ENCODE measurements around the gene IQGAP2.

The IQGAP2 gene

DNA sequence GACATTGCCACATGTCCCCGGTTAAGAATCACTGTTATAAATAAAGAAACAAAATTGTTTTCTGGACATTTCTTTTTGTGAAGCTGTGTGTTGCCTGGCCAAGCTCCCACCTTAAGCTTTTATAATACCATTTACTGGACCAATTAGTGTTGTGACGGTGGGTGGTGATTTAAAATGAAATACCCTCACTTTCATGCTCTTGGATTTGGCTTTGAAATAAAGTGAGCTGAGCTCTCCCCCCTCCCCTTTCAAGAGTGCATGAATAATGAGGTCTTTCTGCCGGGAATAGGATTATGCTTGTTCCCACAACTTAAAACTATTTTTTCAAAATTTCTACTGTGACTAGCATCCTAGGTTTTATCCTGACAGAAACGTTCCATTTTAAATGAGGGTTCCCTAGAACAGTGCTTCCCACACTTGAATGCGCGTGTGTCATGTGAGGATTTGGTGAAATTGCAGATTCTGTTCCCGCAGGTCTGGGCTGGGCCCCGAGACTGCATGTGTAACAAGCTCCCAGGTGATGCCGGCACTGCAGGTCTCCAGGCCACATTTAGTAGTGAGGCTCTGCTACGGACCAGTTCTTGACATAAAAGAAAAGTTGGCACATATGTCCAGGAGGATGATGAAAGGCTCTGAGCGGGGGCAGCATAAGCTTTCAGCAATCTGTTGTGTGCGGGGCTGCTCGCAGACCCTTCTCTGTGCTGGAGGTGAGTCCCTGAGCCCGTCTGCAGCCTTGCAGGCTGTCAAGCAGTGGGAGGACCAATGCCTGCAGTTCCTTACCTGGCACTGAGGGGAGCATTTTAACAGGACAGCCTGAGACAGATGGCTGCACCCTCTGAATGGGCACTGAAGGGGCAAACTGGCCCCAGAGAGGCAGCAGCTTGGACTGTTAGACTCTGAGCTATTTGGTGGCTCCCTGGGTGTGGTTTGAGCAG is 24.4 kb downstream of the IQGAP2 start:
- Histone ChIP-seq H3K27ac (ENCODE audit: extremely low read depth, low read depth, low read length) (no peak overlapping the region), H3K4me3 (ENCODE audit: low read depth, low read length) (no peak overlapping the region), H3K36me3 (ENCODE audit: control insufficient read depth in 2 of 2, insufficient read depth in 1 of 2, low read length in 2 of 2) (no peaks in the 10 kb centered on the region), H3K4me1 (ENCODE audit: control insufficient read depth, insufficient read depth, low read length) (no peaks in the 10 kb centered on the region), H3K9me3 (ENCODE audit: control insufficient read depth, insufficient read depth, low read depth, low read length) (no peaks in the 10 kb centered on the region)
- ChIA-PET POLR2A (no interaction called here), CTCF (interaction anchor here (0.6 to 0.7 kb wide), 2 partner anchors 24 to 25 kb away, joined by 3 read pairs; partner anchors contain the start of gene IQGAP2)
- TF ChIP-seq, protein P1, sequence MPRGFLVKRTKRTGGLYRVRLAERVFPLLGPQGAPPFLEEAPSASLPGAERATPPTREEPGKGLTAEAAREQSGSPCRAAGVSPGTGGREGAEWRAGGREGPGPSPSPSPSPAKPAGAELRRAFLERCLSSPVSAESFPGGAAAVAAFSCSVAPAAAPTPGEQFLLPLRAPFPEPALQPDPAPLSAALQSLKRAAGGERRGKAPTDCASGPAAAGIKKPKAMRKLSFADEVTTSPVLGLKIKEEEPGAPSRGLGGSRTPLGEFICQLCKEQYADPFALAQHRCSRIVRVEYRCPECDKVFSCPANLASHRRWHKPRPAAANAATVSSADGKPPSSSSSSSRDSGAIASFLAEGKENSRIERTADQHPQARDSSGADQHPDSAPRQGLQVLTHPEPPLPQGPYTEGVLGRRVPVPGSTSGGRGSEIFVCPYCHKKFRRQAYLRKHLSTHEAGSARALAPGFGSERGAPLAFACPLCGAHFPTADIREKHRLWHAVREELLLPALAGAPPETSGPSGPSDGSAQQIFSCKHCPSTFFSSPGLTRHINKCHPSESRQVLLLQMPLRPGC (tag by site-specific recombination; IDR thresholded peaks at IDR 0.05): no peak
- TF ChIP-seq, protein P2, sequence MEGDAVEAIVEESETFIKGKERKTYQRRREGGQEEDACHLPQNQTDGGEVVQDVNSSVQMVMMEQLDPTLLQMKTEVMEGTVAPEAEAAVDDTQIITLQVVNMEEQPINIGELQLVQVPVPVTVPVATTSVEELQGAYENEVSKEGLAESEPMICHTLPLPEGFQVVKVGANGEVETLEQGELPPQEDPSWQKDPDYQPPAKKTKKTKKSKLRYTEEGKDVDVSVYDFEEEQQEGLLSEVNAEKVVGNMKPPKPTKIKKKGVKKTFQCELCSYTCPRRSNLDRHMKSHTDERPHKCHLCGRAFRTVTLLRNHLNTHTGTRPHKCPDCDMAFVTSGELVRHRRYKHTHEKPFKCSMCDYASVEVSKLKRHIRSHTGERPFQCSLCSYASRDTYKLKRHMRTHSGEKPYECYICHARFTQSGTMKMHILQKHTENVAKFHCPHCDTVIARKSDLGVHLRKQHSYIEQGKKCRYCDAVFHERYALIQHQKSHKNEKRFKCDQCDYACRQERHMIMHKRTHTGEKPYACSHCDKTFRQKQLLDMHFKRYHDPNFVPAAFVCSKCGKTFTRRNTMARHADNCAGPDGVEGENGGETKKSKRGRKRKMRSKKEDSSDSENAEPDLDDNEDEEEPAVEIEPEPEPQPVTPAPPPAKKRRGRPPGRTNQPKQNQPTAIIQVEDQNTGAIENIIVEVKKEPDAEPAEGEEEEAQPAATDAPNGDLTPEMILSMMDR (tag by site-specific recombination; IDR thresholded peaks at IDR 0.05): no peak
- TF ChIP-seq, protein P3, sequence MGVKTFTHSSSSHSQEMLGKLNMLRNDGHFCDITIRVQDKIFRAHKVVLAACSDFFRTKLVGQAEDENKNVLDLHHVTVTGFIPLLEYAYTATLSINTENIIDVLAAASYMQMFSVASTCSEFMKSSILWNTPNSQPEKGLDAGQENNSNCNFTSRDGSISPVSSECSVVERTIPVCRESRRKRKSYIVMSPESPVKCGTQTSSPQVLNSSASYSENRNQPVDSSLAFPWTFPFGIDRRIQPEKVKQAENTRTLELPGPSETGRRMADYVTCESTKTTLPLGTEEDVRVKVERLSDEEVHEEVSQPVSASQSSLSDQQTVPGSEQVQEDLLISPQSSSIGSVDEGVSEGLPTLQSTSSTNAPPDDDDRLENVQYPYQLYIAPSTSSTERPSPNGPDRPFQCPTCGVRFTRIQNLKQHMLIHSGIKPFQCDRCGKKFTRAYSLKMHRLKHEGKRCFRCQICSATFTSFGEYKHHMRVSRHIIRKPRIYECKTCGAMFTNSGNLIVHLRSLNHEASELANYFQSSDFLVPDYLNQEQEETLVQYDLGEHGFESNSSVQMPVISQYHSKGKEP (tag by site-specific recombination; IDR thresholded peaks at IDR 0.05): no peak
- TF ChIP-seq, protein P4, sequence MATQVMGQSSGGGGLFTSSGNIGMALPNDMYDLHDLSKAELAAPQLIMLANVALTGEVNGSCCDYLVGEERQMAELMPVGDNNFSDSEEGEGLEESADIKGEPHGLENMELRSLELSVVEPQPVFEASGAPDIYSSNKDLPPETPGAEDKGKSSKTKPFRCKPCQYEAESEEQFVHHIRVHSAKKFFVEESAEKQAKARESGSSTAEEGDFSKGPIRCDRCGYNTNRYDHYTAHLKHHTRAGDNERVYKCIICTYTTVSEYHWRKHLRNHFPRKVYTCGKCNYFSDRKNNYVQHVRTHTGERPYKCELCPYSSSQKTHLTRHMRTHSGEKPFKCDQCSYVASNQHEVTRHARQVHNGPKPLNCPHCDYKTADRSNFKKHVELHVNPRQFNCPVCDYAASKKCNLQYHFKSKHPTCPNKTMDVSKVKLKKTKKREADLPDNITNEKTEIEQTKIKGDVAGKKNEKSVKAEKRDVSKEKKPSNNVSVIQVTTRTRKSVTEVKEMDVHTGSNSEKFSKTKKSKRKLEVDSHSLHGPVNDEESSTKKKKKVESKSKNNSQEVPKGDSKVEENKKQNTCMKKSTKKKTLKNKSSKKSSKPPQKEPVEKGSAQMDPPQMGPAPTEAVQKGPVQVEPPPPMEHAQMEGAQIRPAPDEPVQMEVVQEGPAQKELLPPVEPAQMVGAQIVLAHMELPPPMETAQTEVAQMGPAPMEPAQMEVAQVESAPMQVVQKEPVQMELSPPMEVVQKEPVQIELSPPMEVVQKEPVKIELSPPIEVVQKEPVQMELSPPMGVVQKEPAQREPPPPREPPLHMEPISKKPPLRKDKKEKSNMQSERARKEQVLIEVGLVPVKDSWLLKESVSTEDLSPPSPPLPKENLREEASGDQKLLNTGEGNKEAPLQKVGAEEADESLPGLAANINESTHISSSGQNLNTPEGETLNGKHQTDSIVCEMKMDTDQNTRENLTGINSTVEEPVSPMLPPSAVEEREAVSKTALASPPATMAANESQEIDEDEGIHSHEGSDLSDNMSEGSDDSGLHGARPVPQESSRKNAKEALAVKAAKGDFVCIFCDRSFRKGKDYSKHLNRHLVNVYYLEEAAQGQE (tag by site-specific recombination; IDR thresholded peaks at IDR 0.05): no peak
- TF ChIP-seq ZNF114 (tag by site-specific recombination; IDR thresholded peaks at IDR 0.05) (no peak), ZNF292 (tag by site-specific recombination; IDR thresholded peaks at IDR 0.05; ENCODE audit: borderline replicate concordance, low read depth) (no peak), ZNF26 (tag by site-specific recombination; IDR thresholded peaks at IDR 0.05) (no peak), ZFHX2 (tag by site-specific recombination; conservative IDR thresholded peaks at IDR 0.05) (no peak), ZNF175 (tag by site-specific recombination; IDR thresholded peaks at IDR 0.05) (no peak), KLF7 (tag by site-specific recombination; IDR thresholded peaks at IDR 0.05; ENCODE audit: borderline replicate concordance) (no peak), ZNF354C (tag by site-specific recombination; IDR thresholded peaks at IDR 0.05; ENCODE audit: borderline replicate concordance, low read depth) (no peak)
- TF ChIP-seq, protein P5, sequence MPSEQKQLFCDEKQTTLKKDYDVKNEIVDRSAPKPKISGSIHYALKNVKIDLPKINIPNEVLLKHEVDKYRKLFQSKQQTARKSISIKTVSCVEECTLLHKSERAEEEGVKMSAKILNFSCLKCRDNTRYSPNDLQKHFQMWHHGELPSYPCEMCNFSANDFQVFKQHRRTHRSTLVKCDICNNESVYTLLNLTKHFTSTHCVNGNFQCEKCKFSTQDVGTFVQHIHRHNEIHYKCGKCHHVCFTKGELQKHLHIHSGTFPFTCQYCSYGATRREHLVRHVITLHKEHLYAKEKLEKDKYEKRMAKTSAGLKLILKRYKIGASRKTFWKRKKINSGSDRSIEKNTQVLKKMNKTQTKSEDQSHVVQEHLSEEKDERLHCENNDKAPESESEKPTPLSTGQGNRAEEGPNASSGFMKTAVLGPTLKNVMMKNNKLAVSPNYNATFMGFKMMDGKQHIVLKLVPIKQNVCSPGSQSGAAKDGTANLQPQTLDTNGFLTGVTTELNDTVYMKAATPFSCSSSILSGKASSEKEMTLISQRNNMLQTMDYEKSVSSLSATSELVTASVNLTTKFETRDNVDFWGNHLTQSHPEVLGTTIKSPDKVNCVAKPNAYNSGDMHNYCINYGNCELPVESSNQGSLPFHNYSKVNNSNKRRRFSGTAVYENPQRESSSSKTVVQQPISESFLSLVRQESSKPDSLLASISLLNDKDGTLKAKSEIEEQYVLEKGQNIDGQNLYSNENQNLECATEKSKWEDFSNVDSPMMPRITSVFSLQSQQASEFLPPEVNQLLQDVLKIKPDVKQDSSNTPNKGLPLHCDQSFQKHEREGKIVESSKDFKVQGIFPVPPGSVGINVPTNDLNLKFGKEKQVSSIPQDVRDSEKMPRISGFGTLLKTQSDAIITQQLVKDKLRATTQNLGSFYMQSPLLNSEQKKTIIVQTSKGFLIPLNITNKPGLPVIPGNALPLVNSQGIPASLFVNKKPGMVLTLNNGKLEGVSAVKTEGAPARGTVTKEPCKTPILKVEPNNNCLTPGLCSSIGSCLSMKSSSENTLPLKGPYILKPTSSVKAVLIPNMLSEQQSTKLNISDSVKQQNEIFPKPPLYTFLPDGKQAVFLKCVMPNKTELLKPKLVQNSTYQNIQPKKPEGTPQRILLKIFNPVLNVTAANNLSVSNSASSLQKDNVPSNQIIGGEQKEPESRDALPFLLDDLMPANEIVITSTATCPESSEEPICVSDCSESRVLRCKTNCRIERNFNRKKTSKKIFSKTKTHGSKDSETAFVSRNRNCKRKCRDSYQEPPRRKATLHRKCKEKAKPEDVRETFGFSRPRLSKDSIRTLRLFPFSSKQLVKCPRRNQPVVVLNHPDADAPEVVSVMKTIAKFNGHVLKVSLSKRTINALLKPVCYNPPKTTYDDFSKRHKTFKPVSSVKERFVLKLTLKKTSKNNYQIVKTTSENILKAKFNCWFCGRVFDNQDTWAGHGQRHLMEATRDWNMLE (tag by site-specific recombination; conservative IDR thresholded peaks at IDR 0.05; ENCODE audit: low read depth): no peak
- TF ChIP-seq, protein P6, sequence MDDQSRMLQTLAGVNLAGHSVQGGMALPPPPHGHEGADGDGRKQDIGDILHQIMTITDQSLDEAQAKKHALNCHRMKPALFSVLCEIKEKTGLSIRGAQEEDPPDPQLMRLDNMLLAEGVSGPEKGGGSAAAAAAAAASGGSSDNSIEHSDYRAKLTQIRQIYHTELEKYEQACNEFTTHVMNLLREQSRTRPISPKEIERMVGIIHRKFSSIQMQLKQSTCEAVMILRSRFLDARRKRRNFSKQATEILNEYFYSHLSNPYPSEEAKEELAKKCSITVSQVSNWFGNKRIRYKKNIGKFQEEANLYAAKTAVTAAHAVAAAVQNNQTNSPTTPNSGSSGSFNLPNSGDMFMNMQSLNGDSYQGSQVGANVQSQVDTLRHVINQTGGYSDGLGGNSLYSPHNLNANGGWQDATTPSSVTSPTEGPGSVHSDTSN (CRISPR knock-in tag; IDR thresholded peaks at IDR 0.05): no peak
- TF ChIP-seq, protein P7, sequence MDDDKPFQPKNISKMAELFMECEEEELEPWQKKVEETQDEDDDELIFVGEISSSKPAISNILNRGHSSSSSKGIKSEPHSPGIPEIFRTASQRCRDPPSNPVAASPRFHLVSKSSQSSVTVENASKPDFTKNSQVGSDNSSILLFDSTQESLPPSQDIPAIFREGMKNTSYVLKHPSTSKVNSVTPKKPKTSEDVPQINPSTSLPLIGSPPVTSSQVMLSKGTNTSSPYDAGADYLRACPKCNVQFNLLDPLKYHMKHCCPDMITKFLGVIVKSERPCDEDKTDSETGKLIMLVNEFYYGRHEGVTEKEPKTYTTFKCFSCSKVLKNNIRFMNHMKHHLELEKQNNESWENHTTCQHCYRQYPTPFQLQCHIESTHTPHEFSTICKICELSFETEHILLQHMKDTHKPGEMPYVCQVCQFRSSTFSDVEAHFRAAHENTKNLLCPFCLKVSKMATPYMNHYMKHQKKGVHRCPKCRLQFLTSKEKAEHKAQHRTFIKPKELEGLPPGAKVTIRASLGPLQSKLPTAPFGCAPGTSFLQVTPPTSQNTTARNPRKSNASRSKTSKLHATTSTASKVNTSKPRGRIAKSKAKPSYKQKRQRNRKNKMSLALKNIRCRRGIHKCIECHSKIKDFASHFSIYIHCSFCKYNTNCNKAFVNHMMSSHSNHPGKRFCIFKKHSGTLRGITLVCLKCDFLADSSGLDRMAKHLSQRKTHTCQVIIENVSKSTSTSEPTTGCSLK (tag by site-specific recombination; IDR thresholded peaks at IDR 0.05): no peak

All from HEK293 (cell line).